ENCODE measurements around the gene CFAP45. TPM values are rescaled to one million over a fixed set of nuclear protein-coding genes. Genes with fewer than 3 reads are reported as not detected.

CFAP45 gene
- total RNA-seq, 4 donors from 2014 or later: 0.48 to 0.95 TPM; not detected in 2

- intact Hi-C loops (cut with DNase I): no loop called here
- H3K27ac ChIP-seq: peak overlapping the region; percentile 69 to 78 (median 72)
- no peak for DNase-seq
- H3K4me3 ChIP-seq: no peak overlapping the region
- TF ChIP-seq POLR2A (IDR thresholded peaks at IDR 0.05) (no peak), CTCF (IDR thresholded peaks at IDR 0.05) (no peak)
- H3K4me1 ChIP-seq: peaks cover 5 to 32% (median 16%) of the 10 kb centered on the region in 3 donors
- no peaks in the 10 kb centered on the region for H3K9me3 ChIP-seq
- no peaks in the 10 kb centered on the region for H3K27me3 ChIP-seq
- H3K36me3 ChIP-seq: no peaks in the 10 kb centered on the region
- 49 to 52% methylated on average over 6 of the region's 6 CpGs for WGBS, 2 donors
Observed at GRCh38 chr1:159881622-159882526, 18.1 kb downstream of the CFAP45 start.

- Histone ChIP-seq H3K27ac (peak overlapping the region in 1 of 4 donors; percentile 5), H3K27me3 (no peaks in the 10 kb centered on the region), H3K36me3 (no peaks in the 10 kb centered on the region), H3K4me1 (peaks cover 5 to 32% (median 16%) of the 10 kb centered on the region in 3 donors), H3K9me3 (no peaks in the 10 kb centered on the region), H3K4me3 (no peak overlapping the region)
- TF ChIP-seq CTCF (IDR thresholded peaks at IDR 0.05): no peak
- no peak for TF ChIP-seq POLR2A (IDR thresholded peaks at IDR 0.05)
- WGBS, 2 donors: 69 to 73% methylated on average over 3 of the region's 3 CpGs
- intact Hi-C loops (cut with DNase I): no loop called here
- no peak for DNase-seq
Observed at GRCh38 chr1:159880430-159880829, 19.5 kb downstream of the CFAP45 start.

- no peak for TF ChIP-seq CTCF (IDR thresholded peaks at IDR 0.05)
- no peak for TF ChIP-seq POLR2A (IDR thresholded peaks at IDR 0.05)
- intact Hi-C loops (cut with DNase I): no loop called here
Observed at GRCh38 chr1:159879977-159880376, 20.0 kb downstream of the CFAP45 start.

GRCh38 chr1:159879136-159879535 lies 20.8 kb downstream of the CFAP45 start:
- Histone ChIP-seq H3K9me3 (no peaks in the 10 kb centered on the region), H3K27me3 (no peaks in the 10 kb centered on the region), H3K4me1 (peaks cover 5 to 32% (median 16%) of the 10 kb centered on the region in 3 donors), H3K4me3 (no peak overlapping the region), H3K27ac (no peak overlapping the region), H3K36me3 (no peaks in the 10 kb centered on the region)
- DNase-seq: no peak
- WGBS, 2 donors: 75 to 86% methylated on average over 3 of the region's 3 CpGs
- intact Hi-C loops (cut with DNase I): no loop called here
- TF ChIP-seq POLR2A (IDR thresholded peaks at IDR 0.05) (no peak), CTCF (IDR thresholded peaks at IDR 0.05) (no peak)

More at GRCh38 chr1:159879977-159880376, 20.0 kb downstream of the CFAP45 start:
- Histone ChIP-seq H3K4me1 (peaks cover 5 to 32% (median 16%) of the 10 kb centered on the region in 3 donors), H3K27ac (peak overlapping the region in 1 of 4 donors; percentile 5), H3K27me3 (no peaks in the 10 kb centered on the region), H3K9me3 (no peaks in the 10 kb centered on the region), H3K4me3 (no peak overlapping the region), H3K36me3 (no peaks in the 10 kb centered on the region)
- no peak for DNase-seq
- WGBS, 2 donors: 33 to 43% methylated on average over 4 of the region's 4 CpGs

- Histone ChIP-seq H3K27ac (no peak overlapping the region), H3K9me3 (no peaks in the 10 kb centered on the region), H3K4me1 (peaks cover 5 to 35% (median 15%) of the 10 kb centered on the region in 3 donors), H3K4me3 (no peak overlapping the region), H3K36me3 (no peaks in the 10 kb centered on the region), H3K27me3 (peaks cover 0 to 4% (median 0%) of the 10 kb centered on the region in 4 donors)
- no peak for TF ChIP-seq POLR2A (IDR thresholded peaks at IDR 0.05)
- TF ChIP-seq CTCF (IDR thresholded peaks at IDR 0.05): no peak
- DNase-seq: no peak
- 92 to 96% methylated on average over 5 to 6 of the region's 6 CpGs for WGBS, 2 donors
- intact Hi-C loops (cut with DNase I): no loop called here
Observed at GRCh38 chr1:159877695-159878444, 22.1 kb downstream of the CFAP45 start.
